ENCODE data around the gene PELI2.

Gene PELI2

GRCh38 chr14:56119201-56119981 is 1.2 kb downstream of the PELI2 start:
- DNase-seq (ENCODE audit: low read depth in 2 of 2), result no peak

GRCh38 chr14:56120091-56120691 is 2.0 kb downstream of the PELI2 start:
- DNase-seq (ENCODE audit: low read depth in 2 of 2), result no peak

- peak; percentile 66 to 73 for DNase-seq (ENCODE audit: low read depth in 2 of 2)
Measured at GRCh38 chr14:56121816-56122215, 3.6 kb downstream of the PELI2 start.

DNA sequence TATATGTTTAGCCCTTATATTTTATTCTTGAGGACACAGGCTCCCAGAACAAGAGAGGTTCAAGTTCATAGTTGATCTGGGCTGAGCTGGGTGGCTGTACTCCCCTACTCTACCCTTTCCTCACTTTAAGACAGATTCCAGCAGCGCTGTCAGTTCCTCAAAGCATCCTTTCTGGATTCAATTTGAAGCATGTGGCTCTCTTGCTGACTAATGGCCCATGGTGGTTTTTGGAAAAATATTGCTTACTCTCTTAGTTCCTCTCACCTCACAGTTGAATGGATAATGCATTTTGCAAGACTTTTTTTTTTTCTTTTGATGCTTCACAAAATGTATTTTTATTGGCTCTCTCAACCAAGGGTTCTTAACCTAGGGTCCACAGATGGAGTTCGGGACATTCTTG is 4.1 kb downstream of the PELI2 start:
- DNase-seq (ENCODE audit: low read depth in 2 of 2), result peak; percentile 38 to 43

DNA sequence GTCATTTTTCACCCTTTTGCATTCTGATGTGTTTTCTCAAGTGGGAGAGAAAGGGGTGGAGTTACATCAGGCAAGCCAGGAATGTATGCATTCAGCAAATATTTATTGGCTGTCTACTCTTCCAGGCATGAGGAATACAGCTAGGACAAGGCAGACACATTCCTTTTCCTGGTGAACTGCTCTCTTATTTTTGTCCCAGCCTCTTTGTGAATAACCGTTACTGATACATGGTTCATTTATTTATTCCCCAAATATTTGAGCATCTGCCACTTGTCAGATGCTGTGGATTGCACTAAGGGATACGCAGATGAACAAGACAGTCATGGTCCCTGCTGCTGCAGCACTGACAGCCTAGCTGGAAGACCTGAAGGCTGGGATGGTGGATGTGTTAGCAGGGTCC is 6.1 kb downstream of the PELI2 start:
- peak; percentile 29 to 35 for DNase-seq (ENCODE audit: low read depth in 2 of 2)

- DNase-seq (ENCODE audit: low read depth in 2 of 2), result no peak
Measured at GRCh38 chr14:56125772-56126636, 7.8 kb downstream of the PELI2 start.

GRCh38 chr14:56126637-56126913 is 8.4 kb downstream of the PELI2 start:
- no peak for DNase-seq (ENCODE audit: low read depth in 2 of 2)

DNA sequence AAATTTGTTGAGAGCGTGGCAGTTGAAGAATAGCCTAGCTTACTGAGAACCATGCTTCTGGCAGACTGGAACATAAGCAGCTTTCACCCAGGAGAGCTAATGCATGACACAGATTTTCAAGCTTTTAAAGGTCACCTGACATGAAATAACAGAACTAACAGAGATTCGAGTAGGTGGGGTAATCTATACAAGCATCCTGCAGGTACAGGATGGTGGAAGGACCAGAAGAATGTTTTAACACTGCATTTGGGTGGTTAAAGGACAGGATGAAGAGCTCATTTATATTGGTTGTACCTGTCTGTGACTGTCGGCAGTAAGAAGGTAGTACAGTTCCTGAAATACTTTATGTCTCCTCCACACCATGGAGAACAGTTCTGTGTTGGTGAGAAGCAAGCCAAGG is 8.9 kb downstream of the PELI2 start:
- DNase-seq (ENCODE audit: low read depth in 2 of 2), result no peak

GRCh38 chr14:56129092-56129491 is 10.9 kb downstream of the PELI2 start:
- DNase-seq (ENCODE audit: low read depth in 2 of 2), result no peak

DNA sequence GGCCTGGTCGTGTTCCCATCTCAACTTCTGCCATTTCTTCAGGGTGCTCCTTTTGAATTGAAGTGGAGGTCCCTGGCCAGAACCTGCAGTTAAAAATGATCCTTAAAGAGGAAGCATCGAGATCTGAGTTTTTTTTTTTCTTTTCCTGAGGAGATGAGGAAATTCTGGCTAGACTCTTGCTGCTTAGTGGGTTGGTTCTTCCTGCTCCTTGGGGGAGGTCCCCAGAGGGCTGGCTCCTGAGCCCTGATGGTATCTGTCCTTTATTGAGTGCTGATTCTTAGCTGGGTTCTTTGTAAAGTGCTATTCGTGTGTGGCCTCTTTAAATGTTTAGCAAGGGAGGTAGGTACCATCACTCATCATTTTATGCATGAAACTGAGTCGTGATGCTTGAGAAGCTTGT is 11.7 kb downstream of the PELI2 start:
- DNase-seq (ENCODE audit: low read depth in 2 of 2), result no peak

DNA sequence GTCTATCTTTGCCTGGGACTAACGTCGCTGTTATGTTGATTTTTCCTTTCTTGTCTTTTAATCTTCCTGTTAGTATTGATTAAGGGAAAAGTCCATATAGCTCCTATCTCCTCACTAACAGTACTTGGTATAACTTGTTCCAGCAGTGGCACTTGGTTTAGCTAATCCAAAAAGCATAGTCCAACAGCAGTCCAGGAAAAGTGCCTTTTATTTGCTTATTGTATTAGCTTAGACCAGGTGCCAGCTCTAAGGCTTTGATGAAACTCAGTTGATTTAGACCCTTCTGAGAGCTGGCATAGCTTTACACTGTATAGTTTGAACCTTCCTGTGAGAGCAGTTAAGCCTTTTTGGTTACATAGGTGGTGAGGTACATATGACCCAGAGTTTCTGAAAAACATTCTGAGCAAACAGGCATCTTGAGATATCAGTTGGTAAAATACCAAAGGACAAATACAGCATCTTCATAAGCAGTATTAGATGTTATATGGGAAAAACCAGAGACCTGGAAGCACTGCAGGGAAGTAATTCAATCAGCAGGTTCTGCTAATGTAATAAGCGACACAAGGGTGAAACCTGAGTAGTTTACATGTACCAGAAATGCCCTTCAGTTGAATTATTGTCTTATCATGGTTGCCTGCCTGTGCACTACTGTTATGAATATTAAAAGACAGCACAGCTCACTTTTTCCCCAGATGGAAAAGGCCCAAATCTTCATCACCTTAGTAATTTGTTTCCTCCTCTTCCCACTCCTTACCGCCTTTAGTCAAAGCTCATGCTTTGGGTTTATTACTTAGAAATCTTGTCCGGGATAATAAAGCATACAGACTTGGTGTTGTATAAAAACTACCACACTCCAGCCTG is 13.0 kb downstream of the PELI2 start:
- no peak for DNase-seq (ENCODE audit: low read depth in 2 of 2)

DNA sequence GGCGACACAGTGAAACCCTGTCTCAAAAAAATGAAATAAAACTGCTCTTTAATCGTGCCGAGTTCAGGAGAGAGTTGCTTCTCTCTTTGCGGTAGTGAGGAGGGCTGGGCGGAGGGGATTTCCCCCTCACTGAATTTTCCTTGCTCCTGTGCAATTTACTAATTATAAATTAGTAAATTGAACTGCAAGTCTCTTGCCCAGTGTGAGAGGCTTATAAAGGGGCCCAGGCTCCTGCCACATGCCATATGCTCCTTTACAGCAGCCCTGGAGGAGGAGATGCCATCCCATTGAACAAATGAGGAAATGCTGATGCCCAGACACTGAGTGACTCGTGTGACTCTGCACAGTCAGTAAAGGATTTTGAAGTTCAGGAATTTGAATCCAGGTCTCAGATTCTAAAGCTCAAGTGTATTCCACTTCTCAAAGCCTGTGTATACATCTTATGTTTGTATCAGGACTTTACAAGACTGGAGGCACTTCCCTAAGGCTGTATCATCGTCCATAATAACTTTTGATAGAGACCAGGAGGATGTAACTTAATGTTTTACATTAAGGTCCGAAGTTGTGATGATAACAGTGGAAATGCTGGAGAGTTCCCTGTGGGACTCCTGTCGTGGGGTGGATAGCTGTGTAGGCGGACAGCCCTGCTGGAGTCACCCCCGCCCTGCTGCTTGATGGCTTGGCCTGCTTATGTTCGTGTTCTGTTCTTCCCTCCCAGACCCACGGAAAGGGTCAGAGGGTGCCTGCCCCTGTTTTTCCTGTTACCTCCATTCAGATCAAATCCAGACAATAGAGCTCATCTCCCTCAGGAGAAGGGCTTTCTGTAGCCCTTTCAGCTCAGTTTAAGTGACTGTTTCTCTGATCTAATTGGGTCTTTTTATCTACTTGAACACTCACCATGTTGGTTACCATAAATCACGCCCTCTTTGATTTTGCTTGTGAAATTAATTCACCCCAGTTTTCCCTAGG is 13.9 kb downstream of the PELI2 start:
- DNase-seq (ENCODE audit: low read depth in 2 of 2), result no peak

GRCh38 chr14:56133547-56133946 is 15.3 kb downstream of the PELI2 start:
- DNase-seq (ENCODE audit: low read depth in 2 of 2), result no peak

DNA sequence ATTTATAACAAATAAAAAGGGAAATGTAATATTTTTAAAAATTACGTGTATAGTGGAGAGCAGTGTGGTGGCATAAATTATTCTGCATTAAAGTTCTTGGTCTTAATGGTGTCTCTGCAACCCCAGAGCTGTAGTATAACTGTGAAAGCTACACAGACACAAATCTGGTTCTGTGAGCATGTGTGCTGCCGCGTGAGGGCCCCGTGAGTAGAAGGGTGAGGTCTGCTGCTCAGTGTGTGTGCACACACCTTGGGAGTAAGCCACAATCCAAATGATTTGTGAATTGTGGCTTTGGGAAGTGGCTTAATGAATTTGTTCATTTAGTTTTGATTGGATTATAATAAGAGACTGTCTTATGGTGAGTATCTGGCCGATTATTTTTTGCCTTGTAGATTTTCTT is 16.8 kb downstream of the PELI2 start:
- DNase-seq (ENCODE audit: low read depth in 2 of 2), result no peak

- DNase-seq (ENCODE audit: low read depth in 2 of 2), result no peak
Measured at GRCh38 chr14:56135668-56136067, 17.5 kb downstream of the PELI2 start.

- DNase-seq (ENCODE audit: low read depth in 2 of 2), result no peak
Measured at GRCh38 chr14:56136571-56137452, 18.6 kb downstream of the PELI2 start.

DNA sequence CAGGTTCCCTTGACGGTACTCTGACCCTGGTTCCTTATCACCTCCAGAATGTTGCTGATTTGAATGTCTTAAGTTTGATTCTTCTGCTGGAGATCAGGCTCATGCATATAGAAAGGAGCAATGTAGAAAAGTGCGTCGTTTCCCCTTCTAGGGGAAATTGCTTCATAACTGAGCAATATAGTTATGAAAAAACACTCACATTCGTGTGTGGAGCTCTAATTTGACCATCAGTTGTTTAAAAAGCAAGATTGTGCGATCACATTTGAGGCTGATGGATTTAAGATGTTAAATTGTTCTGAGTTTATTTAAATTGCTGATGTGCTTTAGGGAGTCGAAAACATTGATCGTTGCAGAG is 19.2 kb downstream of the PELI2 start:
- DNase-seq (ENCODE audit: low read depth in 2 of 2), result no peak

DNA sequence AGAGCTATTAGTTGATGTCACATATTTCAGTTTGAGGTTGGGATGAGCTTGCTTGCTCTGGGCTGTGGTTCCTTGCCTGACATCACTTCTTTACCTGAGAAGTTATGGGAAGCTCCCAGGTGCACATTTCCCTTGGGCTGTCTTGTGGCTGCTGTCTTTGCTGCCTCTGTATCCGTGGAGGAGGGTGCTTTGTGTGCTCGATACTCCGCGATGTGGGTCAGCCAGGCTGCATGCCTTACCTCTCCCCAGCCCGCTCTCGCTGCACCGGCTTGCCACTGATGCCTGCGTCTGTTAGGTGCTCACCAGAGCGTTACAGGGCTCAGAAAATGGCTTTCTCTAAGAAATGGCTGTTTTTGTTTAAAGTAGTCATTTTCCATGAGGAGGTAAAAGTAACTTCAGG is 19.6 kb downstream of the PELI2 start:
- DNase-seq (ENCODE audit: low read depth in 2 of 2), result no peak

GRCh38 chr14:56138928-56139327 is 20.7 kb downstream of the PELI2 start:
- DNase-seq (ENCODE audit: low read depth in 2 of 2), result no peak

DNA sequence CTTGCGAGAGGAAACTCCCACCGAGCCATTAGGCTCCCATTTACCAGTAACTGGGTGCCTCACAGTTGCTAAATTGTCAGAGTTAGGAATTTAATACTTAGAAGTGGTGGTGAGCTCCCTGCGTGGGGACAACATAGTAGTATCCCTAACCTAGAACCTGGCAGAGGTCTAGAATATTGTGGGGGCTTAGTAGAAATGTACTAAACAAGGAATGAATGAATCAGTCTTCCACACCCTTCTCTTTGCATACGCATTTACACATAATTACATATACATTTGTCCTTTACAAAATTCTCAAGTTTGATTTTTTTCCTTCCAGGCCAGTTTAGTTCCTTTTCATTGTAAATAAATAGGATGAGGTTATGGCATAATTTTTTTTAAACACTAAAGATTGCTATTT is 24.1 kb downstream of the PELI2 start:
- no peak for DNase-seq (ENCODE audit: low read depth in 2 of 2)
